Smooth muscle cell (in vitro differentiated cells): Measurements from ENCODE around the gene BNC2. TPM values are rescaled to one million over a fixed set of nuclear protein-coding genes. Genes with fewer than 3 reads are reported as not detected.

ENCODE experiments used
- DNase-seq: peaks from one replicate; lab custom pipeline; 2025; ENCODE audit not compliant: unreplicated experiment; lab: John Stamatoyannopoulos, UW
- H2AFZ ChIP-seq: fragments of 200-600 bp; sonication (generic); 2 replicates; pipeline ENCODE4 v1.6.0; 2016; ENCODE audit warnings: antibody characterized with exemption, low read depth, mild to moderate bottlenecking
- H3F3A ChIP-seq: fragments of 200-600 bp; sonication (generic); 2 replicates; pipeline ENCODE4 v1.6.0; 2017; ENCODE audit warnings: antibody characterized with exemption, low read depth
- H3K27ac ChIP-seq: fragments of 200-600 bp; sonication (generic); 2 replicates; pipeline ENCODE4 v1.5.1; 2016; ENCODE audit warnings: low read depth, mild to moderate bottlenecking
- H3K27me3 ChIP-seq: fragments of 200-600 bp; sonication (generic); 2 replicates; pipeline ENCODE4 v1.6.1; 2016; ENCODE audit warnings: low read depth, mild to moderate bottlenecking
- H3K36me3 ChIP-seq: fragments of 200-600 bp; sonication (generic); 2 replicates; pipeline ENCODE4 v1.5.1; 2016; ENCODE audit warnings: low read depth
- H3K4me1 ChIP-seq: fragments of 200-600 bp; sonication (generic); 2 replicates; pipeline ENCODE4 v1.5.1; 2016; ENCODE audit warnings: low read depth
- H3K4me2 ChIP-seq: fragments of 200-600 bp; sonication (generic); 2 replicates; pipeline ENCODE4 v1.6.0; 2016; ENCODE audit warnings: mild to moderate bottlenecking
- H3K4me3 ChIP-seq: fragments of 200-600 bp; sonication (generic); 2 replicates; pipeline ENCODE4 v1.5.1; 2016; ENCODE audit warnings: mild to moderate bottlenecking
- H3K79me2 ChIP-seq: fragments of 200-600 bp; sonication (generic); 2 replicates; pipeline ENCODE4 v1.6.0; 2016; ENCODE audit warnings: low read depth, mild to moderate bottlenecking
- H3K9ac ChIP-seq: fragments of 200-600 bp; sonication (generic); 2 replicates; pipeline ENCODE4 v1.6.0; 2016; ENCODE audit warnings: low read depth
- H3K9me3 ChIP-seq: fragments of 200-600 bp; sonication (generic); replicated peaks from 2 replicates; pipeline ENCODE4 v1.5.1; 2016; ENCODE audit warnings: low read depth
- H4K20me1 ChIP-seq: fragments of 200-600 bp; sonication (generic); 2 replicates; pipeline ENCODE4 v1.6.0; 2016; ENCODE audit warnings: low read depth
- CTCF ChIP-seq: fragments of 200-600 bp; sonication (generic); IDR thresholded peaks from 2 replicates; pipeline ENCODE4 v1.5.1; 2017; ENCODE audit warnings: borderline replicate concordance, mild to moderate bottlenecking, antibody characterized with exemption; ENCODE audit not compliant: insufficient read depth, poor library complexity, severe bottlenecking
- WGBS: methylation state at CpG from one replicate; pipeline ENCODE4 v1.1.7; 2016; ENCODE audit warnings: low lambda C conversion rate; 5-methylcytosine and 5-hydroxymethylcytosine counted together
- polyA plus RNA-seq: library from polyadenylated mRNA; unstranded; fragments of >200 nt; fragmentation: Nextera tagmentation; extraction: Ambion mirVana; gene quantifications from 2 replicates; pipeline ENCODE4 v1.2.1, GENCODE V29; 2016
- total RNA-seq: library from RNA; depleted of rRNA; stranded (reverse); fragments of >200 nt; gene quantifications from 2 replicates; pipeline ENCODE4 v1.2.3, GENCODE V29; 2014

The BNC2 gene
- total and polyA plus RNA-seq, 2 experiments from 2014 or later, result 11.6 to 13.5 TPM

GRCh38 chr9:16595227-16595626 lies 275.2 kb downstream of the BNC2 start:
- no peaks in the 10 kb centered on the region for H4K20me1 ChIP-seq
- H3K4me1 ChIP-seq, result peaks cover 9% of the 10 kb centered on the region
- 96% methylated on average over 2 of the region's 2 CpGs for WGBS
- no peak for DNase-seq
- H3K27me3 ChIP-seq, result no peaks in the 10 kb centered on the region
- no peak overlapping the region for H2AFZ ChIP-seq
- H3F3A ChIP-seq, result no peaks in the 10 kb centered on the region
- H3K79me2 ChIP-seq, result no peaks in the 10 kb centered on the region
- H3K4me3 ChIP-seq, result no peak overlapping the region
- H3K4me2 ChIP-seq, result no peak overlapping the region
- no peak for TF ChIP-seq CTCF
- no peaks in the 10 kb centered on the region for H3K9me3 ChIP-seq
- H3K9ac ChIP-seq, result no peak overlapping the region
- H3K36me3 ChIP-seq, result no peaks in the 10 kb centered on the region
- H3K27ac ChIP-seq, result no peak overlapping the region

- Histone ChIP-seq H3K4me1 (peaks cover 9% of the 10 kb centered on the region), H3K79me2 (no peaks in the 10 kb centered on the region), H3K9me3 (no peaks in the 10 kb centered on the region), H3F3A (no peaks in the 10 kb centered on the region), H4K20me1 (no peaks in the 10 kb centered on the region), H3K4me3 (no peak overlapping the region), H2AFZ (no peak overlapping the region), H3K4me2 (no peak overlapping the region), H3K36me3 (no peaks in the 10 kb centered on the region), H3K9ac (no peak overlapping the region), H3K27me3 (no peaks in the 10 kb centered on the region), H3K27ac (no peak overlapping the region)
- no peak for TF ChIP-seq CTCF
- no peak for DNase-seq
Measured at GRCh38 chr9:16594787-16595186, 275.7 kb downstream of the BNC2 start.

GRCh38 chr9:16593746-16594145 lies 276.7 kb downstream of the BNC2 start:
- Histone ChIP-seq H3F3A (no peaks in the 10 kb centered on the region), H3K4me3 (no peak overlapping the region)
- DNase-seq, result no peak

More at GRCh38 chr9:16593746-16594145, 276.7 kb downstream of the BNC2 start:
- no peaks in the 10 kb centered on the region for H3K79me2 ChIP-seq
- no peaks in the 10 kb centered on the region for H4K20me1 ChIP-seq
- peaks cover 9% of the 10 kb centered on the region for H3K4me1 ChIP-seq
- H3K9me3 ChIP-seq, result no peaks in the 10 kb centered on the region
- H2AFZ ChIP-seq, result no peak overlapping the region
- H3K36me3 ChIP-seq, result no peaks in the 10 kb centered on the region
- H3K9ac ChIP-seq, result no peak overlapping the region
- TF ChIP-seq CTCF, result no peak
- H3K27ac ChIP-seq, result no peak overlapping the region
- H3K4me2 ChIP-seq, result no peak overlapping the region
- H3K27me3 ChIP-seq, result no peaks in the 10 kb centered on the region
- WGBS, result 97% methylated on average over 1 of the region's 1 CpG
